Hematopoietic multipotent progenitor cell treated with erythropoietin and hydrocortisone succinate and interleukin-3 and kit ligand, for 17 days (in vitro differentiated cells): ENCODE measurements around the gene TBCE.

Source experiments
- DNase-seq: peaks from one replicate; pipeline ENCODE4 v3.0.0-alpha.2; 2015; ENCODE audit warnings: low spot score

TBCE gene

DNA sequence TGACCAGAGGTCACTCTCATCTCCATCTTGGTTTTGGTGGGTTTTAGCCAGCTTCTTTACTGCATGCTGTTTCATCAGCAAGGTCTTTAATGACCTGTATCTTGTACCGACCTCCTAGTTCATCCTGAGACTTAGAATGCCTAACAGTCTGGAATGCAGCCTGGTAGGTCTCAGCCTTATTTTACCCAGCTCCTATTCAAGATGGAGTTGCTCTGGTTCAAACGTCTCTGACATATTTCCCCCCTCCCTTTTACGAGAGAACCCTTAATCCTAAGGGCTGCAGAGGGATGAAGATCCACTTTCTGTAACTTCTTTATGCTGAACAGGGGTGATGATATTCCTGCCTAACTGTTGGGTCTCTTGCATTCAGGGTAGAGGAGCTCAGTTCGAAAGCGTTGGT lies 43.2 kb downstream of the TBCE start:
- DNase-seq = no peak

DNA sequence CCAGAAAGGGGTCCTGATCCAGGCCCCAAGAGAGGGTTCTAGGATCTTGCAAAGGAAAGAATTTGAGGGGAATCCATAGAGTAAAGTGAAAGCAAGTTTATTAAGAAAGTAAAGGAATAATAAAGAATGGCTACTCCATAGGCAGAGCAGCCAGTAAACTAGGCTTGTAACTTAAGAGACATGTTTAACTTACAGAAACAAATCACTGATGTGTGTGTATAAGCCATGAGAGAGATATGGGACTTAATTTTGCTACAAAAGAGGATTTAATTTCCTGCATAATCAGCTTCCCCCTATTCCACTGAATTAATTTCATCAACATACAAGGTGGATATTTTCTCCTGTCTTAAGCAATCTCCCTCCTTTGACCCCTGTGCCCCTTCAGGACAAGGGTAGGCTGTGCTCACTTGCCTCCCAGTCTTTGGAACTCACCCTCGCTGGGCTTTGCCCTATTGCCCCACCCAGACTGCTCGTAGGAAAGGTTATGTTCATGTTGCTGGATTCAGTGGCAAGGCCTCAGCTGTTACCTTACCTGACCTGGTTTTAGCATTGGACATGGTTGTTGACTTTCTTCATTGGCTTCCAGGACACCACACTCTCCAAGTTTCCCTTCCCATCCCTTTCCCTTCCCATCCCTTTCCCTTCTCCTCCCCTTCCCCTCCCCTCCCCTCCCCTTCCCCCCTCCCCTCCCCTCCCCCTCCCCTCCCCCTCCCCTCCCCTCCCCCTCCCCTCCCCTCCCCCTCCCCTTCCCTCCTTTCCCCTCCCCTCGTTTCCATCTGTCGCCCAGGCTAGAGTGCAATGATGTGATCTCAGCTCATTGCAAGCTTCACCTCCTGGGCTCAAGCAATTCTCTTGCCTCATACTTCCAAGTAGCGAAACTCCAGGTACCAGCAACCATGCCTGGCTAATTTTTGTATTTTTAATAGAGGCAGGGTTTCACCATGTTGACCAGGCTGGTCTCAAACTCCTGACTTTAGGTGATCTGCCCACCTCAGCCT lies 44.6 kb downstream of the TBCE start:
- no peak for DNase-seq

DNA sequence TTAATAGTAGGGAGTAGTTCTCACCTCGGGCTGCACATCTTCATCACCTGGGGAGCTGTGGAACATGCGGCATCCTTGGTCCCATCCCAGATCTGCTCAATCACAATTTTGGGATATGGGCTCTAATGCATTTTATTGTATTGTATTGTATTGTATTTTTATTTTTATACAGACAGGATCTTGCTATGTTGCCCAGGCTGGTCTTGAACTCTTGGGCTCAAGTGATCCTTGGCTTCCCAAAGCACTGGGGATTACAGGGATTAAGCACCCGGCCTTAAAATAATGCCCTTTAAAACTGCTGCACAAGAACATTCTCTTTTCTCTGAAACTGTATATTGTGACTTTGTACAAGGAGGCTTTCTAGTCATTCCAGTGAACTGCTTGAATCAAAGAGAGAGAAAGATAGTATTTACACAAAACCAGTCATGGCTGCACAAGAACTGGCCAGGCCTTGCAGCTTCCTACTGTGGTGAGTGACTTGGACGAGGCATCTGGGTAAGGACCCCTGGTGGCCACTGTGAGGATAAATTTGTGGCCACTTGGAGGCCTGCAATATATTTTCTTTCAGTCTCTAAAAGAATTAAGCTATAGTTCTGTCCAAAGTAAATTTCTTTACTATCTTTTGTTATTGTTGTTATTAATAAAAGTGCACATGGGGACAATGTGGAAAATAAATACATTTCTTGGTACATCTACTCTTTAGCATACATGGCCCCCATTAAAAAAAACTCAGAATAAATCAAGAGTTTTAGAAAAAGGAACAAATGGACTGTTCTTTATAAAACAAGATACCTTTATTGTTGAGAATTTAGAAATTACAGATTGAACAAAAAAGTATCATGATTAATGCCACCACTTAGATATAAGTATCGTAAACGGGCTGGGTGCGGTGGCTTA lies 48.0 kb downstream of the TBCE start:
- DNase-seq = peak; percentile 73

DNA sequence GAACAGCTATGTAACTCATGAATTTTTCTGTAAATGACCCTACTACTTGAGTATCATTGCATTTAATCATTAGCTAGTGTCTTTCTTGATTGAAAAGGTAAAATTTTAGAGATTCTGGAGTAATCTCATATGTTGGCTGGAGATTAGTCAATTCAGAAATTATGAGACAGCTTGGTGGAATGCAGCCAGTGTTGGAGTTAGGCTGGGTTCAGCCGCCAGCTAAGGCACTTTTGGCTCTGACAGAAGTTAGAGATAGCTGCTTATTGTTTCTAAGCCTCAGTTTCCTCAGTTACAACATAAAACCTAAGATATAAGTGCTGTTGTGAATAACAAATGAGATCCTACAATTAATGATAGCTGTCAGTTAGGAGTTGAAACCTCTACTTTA lies 49.4 kb downstream of the TBCE start:
- no peak for DNase-seq

DNA sequence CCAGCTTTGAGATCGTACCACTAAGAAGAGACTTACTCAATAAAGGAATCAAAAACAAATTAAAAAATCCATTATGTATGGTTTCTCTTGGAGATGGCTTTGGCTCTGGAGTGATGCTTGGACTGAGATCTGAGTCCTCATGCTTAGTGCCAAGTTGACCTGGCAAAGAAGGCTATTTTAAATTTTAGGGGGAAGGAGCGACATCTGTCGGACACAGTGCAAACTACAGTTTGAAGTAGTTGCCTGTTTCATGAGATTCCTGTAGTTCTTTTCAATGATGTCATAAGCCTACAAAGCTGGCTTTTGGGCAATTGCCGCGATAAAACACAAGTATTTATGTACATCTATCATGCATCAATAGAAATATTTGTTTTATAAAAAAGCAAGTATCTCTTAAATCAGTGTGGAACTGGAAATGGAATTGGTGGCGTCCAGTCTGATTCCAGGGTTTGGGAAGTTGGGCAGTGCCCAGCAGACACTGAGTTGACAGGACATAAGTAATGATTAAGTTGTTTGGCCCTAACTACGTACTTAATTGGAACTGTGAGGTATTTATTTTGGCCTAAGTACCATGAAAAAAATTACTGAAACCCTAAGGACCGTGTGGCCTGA lies 50.0 kb downstream of the TBCE start:
- DNase-seq = peak; percentile 80

DNA sequence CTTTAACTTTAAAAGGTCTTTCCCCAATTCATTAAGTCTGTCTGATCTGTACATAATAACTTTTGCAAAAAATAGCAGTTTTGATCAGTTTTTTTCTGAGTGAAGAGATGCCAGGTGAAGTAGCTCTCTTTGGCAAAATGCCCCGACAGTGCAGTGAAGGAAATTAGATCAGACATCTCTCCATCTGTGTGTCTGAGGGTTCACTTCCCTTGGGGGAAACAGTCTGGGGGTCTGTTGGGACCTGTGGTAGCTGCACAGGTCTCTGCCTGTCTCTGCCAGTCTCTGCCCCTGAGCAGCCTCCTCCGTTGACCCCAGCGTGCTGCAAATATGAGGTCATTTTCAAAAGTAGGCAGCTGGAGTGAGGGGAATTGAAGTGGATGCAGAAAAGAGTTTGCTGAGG lies 54.5 kb downstream of the TBCE start:
- no peak for DNase-seq

DNA sequence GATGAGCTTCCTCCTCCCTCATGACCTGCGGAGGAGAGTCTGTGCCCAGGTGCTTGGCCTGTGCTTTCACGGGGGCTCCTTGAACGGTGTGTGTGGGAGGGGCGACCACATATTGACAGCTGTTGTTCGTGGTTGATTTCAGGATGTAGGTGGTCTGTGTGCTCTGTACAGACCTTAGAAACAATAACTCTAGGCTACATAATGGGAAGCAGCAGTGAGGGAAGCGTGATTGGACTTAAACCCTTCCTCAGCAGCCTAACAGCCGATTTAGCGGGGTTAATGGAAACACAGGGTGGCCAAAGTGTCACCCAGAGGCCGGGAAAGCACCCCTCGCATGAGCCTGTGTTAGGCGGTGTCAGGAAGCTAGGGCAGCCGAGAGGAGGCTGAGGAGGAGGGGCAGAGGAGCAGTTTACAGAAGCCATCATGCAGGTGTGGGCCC lies 56.0 kb downstream of the TBCE start:
- no peak for DNase-seq

DNA sequence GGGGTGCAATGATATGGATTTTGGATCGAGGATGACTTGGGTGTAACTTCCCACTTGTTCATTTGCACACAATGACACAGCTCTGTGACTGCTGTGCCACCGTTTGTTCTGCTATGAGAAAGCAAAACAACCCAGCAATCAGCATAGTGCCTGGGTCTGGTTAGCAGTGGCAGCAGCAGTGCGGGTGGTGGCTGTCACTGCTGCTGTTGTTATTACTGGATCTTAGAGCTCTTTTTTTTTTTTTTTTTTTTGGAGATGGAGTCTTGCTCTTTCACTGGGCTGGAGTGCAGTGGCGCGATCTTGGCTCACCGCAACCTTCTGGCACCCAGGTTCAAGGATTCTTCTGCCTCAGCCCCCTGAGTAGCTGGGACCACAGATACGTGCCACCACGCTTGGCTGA lies 56.9 kb downstream of the TBCE start:
- DNase-seq = no peak

DNA sequence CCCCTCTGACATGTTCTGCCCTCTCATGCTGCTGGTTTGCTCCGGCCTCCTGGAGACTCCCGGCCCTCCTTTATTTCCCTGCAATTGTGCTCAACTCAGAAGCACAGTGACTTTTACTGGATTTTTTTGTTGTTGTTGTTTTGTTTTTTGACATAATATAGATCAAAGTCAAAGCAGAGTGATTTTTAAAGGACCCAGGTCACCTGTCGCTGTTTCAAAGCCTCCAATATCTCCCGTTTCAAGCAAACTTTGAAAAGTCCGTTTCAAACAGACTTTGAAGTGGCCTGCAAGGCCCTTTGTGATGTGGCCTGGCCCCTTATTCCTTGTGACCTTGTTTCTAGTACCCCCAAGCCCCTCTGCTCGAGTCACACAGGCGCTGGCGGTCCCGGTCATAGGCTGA lies 58.1 kb downstream of the TBCE start:
- no peak for DNase-seq

DNA sequence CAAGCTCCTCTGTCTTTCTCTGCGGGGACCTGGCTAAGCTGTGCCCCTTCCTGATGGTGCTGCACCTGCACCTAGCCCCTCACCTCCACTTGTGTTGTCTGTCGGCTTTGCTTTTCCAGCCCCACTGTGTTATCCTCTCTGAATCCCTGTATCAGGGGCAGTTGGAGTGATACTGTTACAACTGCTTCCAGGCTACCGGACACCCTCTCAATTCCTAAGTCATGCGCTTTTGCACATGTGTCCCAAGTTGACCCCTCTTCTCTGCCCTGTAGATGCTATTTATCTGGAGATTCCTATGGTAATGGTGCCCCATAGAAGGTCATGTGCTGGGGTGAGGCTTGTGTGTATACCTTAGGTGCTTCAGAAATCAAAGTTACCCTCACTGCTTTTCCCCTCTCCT lies 58.9 kb downstream of the TBCE start:
- DNase-seq = no peak

DNA sequence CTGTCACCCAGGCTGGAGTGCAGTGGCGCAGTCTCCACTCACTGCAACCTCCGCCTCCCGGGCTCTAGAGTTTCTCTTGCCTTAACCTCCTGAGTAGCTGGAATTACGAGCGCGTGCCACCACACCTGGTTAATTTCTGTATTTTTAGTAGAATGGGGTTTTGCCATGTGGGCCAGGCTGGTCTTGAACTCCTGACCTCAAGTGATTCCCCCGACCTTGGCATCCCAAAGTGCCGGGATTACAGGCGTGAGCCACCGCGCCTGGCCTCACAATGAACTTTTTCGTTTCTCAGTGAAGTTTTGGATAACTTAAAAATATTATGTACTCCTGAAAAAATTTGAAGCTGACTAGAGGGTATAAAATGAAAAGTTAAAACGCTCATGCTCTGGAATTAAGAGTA lies 59.5 kb downstream of the TBCE start:
- no peak for DNase-seq

DNA sequence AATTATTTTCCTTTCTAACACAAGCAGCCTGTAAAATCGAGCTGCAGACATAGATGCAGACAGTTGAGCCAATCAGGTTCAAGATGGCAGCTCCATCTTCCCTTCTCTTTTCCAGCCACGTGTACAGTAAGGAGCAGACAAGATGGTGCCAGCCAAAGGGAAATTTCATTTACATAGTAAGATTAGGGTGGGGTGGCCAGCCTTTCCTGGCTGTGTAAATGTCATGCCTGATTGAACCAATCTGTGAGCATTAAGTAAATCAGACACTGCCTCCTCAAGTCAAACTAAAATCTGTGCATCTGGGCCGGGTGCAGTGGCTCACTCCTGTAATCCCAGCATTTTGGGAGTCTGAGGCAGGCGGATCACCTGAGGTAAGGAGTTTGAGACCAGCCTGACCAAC lies 60.2 kb downstream of the TBCE start:
- DNase-seq = no peak

DNA sequence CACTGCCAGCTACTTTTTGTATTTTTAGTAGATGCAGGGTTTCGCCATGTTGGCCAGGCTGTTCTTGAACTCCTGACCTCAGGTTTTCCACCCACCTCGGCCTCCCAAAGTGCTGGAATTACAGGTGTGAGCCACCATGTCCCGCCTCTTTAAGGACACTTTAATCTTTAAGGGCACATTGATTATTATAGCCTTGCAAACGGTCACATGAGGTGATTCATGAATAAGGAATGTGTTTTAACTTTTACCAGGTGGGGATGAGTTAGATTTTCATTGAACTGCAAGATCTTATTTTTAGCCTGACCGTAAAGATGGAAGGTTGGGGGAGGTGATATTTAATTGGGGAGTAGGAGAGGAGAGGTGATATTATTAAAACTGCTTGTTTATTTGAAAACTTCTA lies 61.9 kb downstream of the TBCE start:
- no peak for DNase-seq

DNA sequence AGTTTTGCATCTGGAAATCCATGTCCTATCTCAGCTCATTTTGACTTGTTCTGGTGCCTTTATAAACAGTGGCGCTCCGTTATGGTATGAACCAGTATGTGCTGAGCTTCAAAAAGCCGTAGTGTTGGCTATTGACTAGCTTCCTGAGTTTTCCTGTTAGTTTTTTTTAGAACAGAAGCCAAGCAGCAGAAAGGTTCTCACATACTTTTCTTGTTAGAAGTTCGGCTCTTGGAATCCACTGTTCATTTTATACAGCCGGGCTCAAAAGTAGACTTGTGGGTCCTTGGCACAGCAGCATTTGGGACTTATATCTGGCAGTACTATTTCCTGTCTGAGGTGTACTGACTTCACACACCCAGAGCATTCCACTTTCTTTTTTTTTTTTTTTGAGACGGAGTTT lies 63.8 kb downstream of the TBCE start:
- no peak for DNase-seq

DNA sequence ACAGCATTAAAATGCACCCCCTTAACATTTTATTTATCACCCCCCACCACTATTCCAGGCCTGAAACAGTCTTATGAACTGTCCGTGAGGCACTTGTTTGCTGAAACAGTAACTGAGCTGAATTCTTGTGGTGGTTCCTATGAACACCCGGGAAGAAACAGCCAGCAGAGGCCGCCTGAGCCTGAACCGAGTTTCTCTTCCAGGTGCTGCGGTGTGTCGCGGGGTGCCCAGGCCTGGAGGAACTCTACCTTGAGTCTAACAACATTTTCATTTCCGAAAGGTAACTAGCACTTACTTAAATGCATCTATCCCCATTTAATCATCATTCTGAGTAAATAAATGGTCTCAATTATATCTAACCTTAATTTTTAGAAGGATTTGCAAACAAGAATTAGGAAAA lies 66.8 kb downstream of the TBCE start:
- DNase-seq = no peak

DNA sequence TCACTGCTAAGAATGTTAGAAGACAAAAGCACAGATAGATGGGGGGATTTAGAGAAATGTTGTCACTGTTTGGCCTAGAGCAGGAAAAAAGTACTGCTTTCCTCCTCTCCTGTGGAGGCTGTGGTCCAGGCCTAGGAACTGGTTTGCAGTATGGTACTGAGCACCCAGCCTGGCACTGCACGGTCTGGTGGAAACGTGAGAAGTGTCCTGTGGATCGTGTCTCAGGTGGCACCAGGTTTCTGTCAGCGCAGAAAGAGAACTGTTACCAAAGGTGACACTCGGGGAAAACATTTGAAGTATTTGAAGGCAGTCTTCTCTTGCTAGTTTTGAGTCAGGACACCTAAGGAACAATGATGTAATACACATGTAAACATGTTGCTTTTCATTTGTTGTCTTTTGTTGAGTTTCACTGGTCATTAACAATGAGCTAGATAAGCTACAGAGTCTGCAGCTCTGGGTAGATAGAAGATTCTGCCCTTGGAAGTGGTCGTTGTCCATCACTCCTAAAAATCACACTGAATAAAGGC lies 74.0 kb downstream of the TBCE start:
- no peak for DNase-seq

DNA sequence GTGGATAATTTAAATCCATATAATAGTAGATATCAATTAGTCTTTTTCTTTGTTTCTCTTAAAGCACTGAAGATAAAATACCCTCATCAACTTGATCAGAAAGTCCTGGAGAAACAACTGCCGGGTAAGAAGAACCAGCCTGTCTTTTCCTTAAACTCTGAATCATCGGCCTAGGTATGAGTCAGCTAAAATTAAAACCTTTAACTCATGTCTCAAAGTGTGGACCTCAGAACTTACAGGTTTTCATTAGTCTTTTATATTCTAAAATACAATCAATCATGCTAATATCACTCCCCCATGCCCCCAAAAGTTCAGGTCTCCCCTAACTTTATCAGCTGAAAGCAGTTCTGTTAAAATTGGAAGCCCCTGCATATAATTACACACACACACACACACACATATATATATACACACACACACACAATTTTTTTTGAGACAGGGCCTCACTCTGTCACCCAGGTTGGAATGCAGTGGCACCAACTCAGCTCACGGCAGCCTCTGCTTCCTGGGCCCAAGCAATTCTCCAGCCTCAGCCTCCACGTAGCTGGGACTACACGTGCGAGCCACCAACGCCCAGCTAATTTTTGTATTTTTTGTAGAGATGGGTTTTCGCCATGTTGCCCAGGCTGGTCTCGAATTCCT lies 75.7 kb downstream of the TBCE start:
- peak; percentile 68 for DNase-seq

DNA sequence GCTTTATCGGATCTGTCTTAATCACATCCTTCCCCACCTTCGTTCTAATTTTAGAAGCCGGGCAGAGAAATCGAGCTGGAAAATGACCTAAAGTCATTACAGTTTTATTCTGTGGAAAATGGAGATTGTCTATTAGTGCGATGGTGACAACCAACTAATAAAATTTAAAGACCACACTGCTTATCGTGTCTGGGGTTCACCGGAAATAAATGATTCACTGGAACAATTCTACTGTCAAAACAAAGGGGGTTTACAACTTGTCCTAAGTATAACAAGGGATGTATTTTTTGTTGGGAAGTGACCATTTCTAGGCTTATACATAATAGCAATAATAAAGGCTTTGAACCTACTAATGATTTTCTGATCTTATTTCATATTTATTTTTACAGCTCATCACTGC lies 81.4 kb downstream of the TBCE start:
- no peak for DNase-seq

DNA sequence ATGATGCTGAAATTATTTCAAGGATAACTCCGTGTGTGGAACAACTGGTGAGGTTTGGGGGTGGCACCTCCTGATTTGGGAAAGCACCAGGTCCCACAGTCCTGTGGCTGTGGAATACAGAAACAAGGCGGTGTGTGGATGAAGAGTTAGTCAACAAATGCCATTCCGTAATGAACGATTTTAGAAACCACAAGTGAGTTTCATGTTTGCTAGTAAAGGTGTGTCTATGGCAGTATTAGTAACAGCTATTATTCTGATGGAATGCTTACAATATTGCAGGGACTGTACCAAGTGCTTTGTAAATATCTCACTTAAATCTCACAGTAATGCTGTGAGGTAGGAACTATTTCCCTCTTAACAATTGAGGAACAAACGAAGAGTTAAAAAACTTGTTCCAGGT lies 83.2 kb downstream of the TBCE start:
- no peak for DNase-seq

DNA sequence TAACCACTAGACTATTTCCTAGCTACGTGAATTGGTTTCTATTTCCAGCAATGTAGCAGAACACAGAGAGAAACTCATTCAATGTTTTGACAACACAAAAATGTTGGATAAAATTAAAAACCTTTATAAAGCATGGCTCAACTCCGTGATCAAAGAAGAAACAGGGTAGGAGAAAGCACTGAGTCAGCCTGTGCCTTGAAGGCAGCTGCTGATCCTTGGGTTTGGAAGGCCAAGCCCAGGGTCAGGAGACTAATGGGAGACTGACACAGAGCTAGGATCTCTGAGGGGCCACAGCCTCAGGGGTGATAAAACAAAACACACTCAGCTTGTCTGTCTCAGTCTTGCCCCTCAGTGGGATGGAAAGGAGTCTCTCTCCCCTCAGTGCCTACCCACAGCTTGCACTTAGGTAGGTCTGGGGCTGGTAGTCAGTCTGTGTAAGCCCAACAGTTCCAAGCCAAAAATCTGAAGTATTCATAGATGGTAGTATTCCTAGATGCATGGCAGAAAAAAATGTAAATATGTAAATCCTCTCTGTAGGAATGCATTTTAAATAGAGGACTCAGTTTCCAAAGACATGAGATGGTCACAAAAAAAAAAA lies 83.8 kb downstream of the TBCE start:
- DNase-seq = no peak

DNA sequence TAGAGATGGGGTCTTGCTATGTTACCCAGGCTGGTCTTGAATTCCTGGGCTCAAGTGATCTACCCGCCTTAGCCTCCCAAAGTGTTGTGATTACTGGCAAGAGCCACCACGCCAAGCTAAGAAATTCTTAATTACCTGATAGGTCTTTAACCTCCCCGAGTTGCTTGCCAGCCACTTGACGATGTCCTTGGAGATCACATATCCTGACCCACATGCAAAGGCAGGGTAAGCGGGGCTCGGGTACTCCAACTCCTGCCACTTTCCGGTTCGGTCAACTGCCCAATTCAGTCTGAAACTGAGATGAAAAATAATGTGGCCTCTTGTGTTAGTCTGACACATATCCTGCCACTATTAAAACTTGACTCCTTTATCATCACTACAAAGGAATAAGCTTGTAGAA lies 86.8 kb downstream of the TBCE start:
- no peak for DNase-seq
